IgD-negative memory B cell (primary cell): ENCODE data around the gene CDC42BPA. TPM values are rescaled to one million over a fixed set of nuclear protein-coding genes. Genes with fewer than 3 reads are reported as not detected.

ENCODE experiments used
- H3K27ac Mint-ChIP-seq, 3 donors: one replicate each; pipeline ENCODE4 v1.8.0; 2020 to 2022; ENCODE audit warnings: mild to moderate bottlenecking in 3 of 3, mixed read lengths in 3 of 3, moderate library complexity in 1 of 3
- H3K27me3 Mint-ChIP-seq: one replicate; pipeline ENCODE4 v1.8.0; 2021; ENCODE audit warnings: mixed read lengths
- H3K36me3 Mint-ChIP-seq: one replicate; pipeline ENCODE4 v1.8.0; 2020; ENCODE audit warnings: mild to moderate bottlenecking, mixed read lengths
- H3K4me1 Mint-ChIP-seq, 3 donors: one replicate each; pipeline ENCODE4 v1.8.0; 2020 to 2022; ENCODE audit warnings: mixed read lengths in 3 of 3, mild to moderate bottlenecking in 1 of 3
- H3K4me3 Mint-ChIP-seq, 4 donors: one replicate each; pipeline ENCODE4 v1.8.0; 2020 to 2022; ENCODE audit warnings: mild to moderate bottlenecking in 4 of 4, mixed read lengths in 4 of 4, moderate library complexity in 3 of 4
- H3K9me3 Mint-ChIP-seq, 3 donors: one replicate each; pipeline ENCODE4 v1.8.0; 2020 to 2021; ENCODE audit warnings: mixed read lengths in 3 of 3, mild to moderate bottlenecking in 1 of 3
- polyA plus RNA-seq: library from polyadenylated mRNA; unstranded; fragments of 300-500 nt; fragmentation: Illumina TruSeq; gene quantifications from one replicate; pipeline ENCODE4 v1.2.3, GENCODE V29; 2021

The CDC42BPA gene
- polyA plus RNA-seq, 1 donor from 2014 or later = not detected

DNA sequence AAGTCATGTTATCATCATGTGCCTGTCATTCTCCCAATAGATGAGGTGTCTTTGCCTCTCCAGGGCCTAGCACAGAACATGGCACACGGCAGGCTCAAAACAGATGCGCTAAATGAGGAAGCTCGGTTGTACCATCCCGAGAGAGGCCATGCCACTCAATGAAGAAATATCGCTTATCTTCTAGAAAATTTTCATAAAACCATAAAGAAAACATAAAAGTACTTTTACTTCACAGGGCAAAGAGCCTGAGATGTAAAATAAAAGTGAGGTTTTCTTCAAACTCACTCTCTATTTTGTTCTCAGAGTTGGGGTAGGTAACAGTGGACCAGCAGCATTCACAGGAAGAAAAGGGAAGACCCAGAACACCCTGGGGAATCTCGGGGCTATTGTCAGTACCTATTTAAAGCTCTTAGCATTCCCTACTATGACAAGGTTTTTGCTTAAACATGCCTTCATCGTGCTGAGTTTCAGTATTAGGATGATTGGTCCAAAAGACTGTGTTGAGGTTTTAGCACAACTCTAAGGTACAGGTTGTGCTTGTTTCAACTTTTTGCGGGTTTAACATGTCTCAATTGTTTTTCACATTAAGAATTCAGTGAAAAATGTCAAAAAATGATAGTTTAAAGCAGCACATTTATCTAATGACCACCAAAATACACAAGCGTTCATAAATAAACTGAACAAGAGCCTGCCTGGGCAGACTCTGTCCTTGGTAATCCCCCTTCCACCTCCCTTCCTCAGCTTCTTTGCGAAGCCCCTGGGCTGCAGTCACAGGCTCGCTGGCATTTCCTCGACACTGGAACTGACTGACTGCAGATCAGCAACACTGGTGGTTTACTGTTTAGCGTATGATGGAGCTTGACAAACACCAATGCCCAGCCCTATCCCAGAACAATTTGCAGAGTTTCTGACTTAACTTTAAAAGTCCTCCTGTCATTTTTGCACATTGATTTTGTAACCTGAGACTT lies 322.6 kb downstream of the CDC42BPA start:
- Mint-ChIP-seq H3K4me1 (peaks cover 2 to 20% (median 5%) of the 10 kb centered on the region in 3 donors), H3K36me3 (no peaks in the 10 kb centered on the region), H3K4me3 (peak overlapping the region in 1 of 4 donors; percentile 38), H3K27ac (no peak overlapping the region), H3K27me3 (peaks cover 3% of the 10 kb centered on the region), H3K9me3 (peaks cover 0 to 7% (median 0%) of the 10 kb centered on the region in 3 donors)

DNA sequence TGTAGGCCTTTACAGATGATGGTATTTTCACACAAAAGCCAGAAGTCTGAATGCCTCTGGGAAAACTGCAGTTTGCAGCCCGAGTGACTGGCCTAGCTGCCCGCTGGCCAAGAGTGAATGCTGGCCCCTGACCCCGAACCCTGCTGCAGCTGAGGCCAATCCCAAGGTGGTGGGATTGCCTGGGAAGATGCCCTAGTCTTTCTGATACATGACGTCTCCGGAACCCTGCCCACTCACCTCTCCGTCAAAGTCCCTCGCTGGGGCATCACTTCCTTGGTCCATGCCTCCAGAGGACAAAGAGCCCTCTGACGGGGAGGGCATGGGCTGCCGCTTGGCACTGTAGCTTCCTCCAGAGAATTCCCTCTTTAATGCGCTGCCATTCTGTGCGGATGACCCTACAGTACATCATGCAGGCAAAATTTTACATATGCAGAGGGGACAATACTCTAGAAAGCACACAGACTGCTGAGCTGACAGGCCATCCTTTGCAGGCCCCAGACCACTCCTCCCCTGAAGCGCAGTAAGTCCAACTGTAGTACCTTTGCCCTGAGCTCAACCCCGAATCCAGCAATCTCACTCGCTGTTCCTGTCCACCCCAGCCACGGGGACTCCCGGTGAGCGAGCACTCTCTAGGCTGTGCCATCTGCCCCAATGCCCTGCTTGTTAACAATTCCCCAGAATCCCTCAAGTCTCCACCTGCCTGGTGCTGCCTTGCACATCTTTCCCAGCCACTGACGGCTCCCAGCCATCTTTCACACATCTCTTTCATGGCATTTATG lies 323.5 kb downstream of the CDC42BPA start:
- Mint-ChIP-seq H3K4me3 (no peak overlapping the region), H3K9me3 (peaks cover 0 to 7% (median 0%) of the 10 kb centered on the region in 3 donors), H3K36me3 (no peaks in the 10 kb centered on the region), H3K27me3 (peaks cover 3% of the 10 kb centered on the region), H3K4me1 (peaks cover 7 to 28% (median 13%) of the 10 kb centered on the region in 3 donors), H3K27ac (no peak overlapping the region)

DNA sequence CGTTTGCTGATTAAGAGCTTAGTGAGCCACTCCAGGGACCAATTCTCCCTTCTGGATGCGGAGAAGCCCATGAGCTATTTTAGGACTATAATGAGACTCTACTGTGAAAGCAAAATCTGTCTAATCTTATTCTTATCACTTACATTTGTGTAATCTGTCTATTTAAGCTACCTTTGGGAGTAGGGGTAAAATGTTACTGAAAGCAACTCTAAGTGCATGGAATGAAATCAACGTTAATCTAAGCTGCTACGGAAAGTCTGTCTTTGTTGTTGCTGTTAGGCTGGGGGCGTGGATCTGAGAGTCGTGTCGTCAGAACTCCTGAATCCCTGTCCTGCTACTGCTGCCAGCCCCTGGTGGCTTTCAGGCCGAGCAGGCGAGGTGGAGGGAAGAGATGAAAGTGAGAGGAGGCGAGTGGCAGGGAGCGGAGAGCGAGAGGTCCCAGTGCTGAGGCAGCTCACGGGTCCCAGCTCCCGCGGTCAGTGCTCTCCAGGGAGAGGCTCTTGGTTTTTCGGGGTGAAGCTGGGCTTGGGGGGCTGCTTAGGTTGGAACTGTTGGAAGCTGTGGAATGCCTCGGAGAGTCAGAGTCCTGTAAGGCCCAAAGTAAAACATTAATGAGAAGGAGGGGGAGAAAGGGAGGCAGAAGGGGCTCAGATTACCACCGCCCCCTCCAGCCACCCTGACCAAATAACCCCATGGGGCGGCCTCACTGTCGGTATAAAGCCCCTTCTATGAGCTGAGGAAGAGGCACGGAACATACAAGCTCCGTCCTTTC lies 324.3 kb downstream of the CDC42BPA start:
- H3K9me3 Mint-ChIP-seq = peaks cover 0 to 7% (median 0%) of the 10 kb centered on the region in 3 donors
- H3K4me3 Mint-ChIP-seq = no peak overlapping the region
- no peak overlapping the region for H3K27ac Mint-ChIP-seq
- no peaks in the 10 kb centered on the region for H3K36me3 Mint-ChIP-seq
- H3K4me1 Mint-ChIP-seq = peaks cover 14 to 35% (median 20%) of the 10 kb centered on the region in 3 donors
- H3K27me3 Mint-ChIP-seq = peaks cover 3% of the 10 kb centered on the region

DNA sequence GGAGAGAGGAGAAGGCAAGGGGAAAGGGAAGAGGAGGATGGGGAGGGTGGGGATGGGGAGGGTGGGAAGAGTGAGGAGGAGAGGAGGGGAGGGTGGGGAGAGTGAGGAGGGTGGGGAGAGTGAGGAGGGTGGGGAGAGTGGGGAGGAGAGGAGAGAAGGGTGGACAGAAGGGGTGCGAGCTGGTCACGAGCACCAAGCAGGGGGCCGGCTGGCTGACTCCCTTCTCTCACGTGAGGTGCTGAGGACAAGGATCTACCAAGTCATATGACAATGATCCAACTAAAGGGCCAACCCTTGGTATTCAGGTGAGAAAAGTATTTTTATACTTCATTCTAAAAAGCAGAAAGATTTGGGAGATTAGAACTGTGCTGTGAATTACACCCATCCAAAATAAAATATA lies 326.4 kb downstream of the CDC42BPA start:
- Mint-ChIP-seq H3K4me1 (peaks cover 14 to 38% (median 20%) of the 10 kb centered on the region in 3 donors), H3K27ac (no peak overlapping the region), H3K27me3 (no peaks in the 10 kb centered on the region), H3K4me3 (no peak overlapping the region), H3K9me3 (peaks cover 0 to 2% (median 0%) of the 10 kb centered on the region in 3 donors), H3K36me3 (peaks cover 2% of the 10 kb centered on the region)

DNA sequence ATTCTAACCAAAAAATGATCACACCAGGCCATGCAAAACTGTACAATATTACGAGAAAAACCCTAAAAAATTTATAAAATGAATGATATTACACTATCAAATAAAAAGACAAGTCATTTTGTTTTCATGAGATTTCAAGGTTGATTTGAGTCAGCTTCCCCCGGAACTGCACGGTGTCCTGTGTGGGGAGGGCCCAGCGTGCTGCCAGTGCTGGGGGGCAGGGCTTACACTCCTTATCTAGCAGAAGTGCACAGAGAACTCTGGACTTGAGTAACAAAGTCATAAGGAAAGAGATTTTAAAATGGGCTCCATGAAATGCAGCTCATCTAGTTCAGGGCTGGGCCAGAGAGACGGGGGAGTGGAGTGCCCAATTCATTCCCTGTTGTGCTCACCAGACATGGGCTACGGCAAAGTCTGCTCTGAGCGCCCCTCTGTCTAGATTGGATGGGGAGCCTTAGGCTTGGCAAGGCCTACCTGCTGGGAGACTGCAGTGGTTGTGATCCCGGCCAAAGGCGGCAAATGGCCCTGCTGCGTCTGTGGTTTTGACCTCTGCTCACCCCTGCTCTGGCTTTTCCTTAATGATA lies 328.1 kb downstream of the CDC42BPA start:
- H3K9me3 Mint-ChIP-seq = peaks cover 0 to 2% (median 0%) of the 10 kb centered on the region in 3 donors
- H3K4me3 Mint-ChIP-seq = peak overlapping the region in 2 of 4 donors; percentile 47 to 52
- H3K27me3 Mint-ChIP-seq = no peaks in the 10 kb centered on the region
- no peak overlapping the region for H3K27ac Mint-ChIP-seq
- H3K4me1 Mint-ChIP-seq = peaks cover 12 to 23% (median 20%) of the 10 kb centered on the region in 3 donors
- peaks cover 11% of the 10 kb centered on the region for H3K36me3 Mint-ChIP-seq

DNA sequence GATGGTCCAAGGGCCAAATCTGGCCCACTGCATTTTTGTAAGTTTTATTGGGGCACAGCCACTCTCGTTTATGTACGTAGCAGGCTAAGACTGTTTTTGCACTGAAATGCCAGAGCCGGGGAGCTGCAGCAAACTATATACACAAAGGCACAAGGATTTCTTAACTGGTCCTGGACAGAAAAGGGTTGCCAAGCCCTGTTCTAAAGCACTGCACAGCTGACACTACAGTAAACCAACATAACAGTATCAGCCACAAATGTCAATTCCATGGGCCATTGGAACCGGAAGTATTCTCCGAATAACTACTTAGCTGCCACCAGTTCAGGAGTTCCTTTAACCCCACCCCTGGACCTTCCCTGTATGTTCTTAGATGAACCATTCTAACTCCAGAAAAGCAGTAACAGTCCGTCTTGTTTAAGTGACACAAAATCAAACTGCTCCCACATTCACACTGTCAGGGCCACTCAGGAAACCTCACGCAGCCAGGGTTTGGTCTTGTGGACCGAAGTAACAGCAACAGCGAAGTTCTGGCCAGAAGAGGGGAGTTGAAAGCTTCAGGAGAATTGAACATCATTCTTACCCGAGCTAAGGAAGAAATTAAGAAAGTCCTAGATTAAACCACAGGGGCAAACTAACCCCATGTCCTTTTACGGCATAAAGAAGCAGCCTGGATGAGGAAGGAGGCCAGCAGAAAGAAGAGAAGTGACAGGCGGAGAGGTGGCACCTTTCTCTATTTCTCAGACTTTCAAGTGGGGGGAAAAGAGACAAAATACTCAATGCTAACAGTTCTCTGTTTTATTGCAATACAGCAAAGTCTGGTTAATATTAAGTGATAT lies 329.0 kb downstream of the CDC42BPA start:
- H3K4me3 Mint-ChIP-seq = peak overlapping the region in 2 of 4 donors; percentile 52 to 53
- peaks cover 11% of the 10 kb centered on the region for H3K36me3 Mint-ChIP-seq
- peaks cover 12 to 20% (median 16%) of the 10 kb centered on the region in 3 donors for H3K4me1 Mint-ChIP-seq
- H3K9me3 Mint-ChIP-seq = no peaks in the 10 kb centered on the region
- H3K27ac Mint-ChIP-seq = peak overlapping the region in 2 of 3 donors; percentile 7 to 25
- H3K27me3 Mint-ChIP-seq = no peaks in the 10 kb centered on the region

DNA sequence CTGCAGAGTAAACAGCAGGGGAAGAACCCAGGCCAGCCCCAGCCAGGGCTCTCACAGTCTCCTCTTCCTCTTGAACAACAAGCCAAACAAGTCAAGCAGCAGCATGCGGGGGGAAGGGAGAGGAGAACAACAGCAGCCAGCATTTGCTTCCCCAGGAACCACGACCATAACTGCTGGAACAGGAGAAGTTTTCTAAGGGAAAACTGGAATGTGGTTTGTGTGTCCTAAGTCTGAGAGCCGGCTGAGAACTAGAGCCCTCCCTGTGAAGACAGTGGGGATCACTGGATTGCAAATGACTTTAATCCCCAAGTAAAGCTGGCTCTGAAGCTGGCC lies 330.0 kb downstream of the CDC42BPA start:
- H3K9me3 Mint-ChIP-seq = no peaks in the 10 kb centered on the region
- H3K27ac Mint-ChIP-seq = no peak overlapping the region
- peaks cover 11% of the 10 kb centered on the region for H3K36me3 Mint-ChIP-seq
- H3K4me3 Mint-ChIP-seq = no peak overlapping the region
- peaks cover 12 to 20% (median 16%) of the 10 kb centered on the region in 3 donors for H3K4me1 Mint-ChIP-seq
- H3K27me3 Mint-ChIP-seq = no peaks in the 10 kb centered on the region

DNA sequence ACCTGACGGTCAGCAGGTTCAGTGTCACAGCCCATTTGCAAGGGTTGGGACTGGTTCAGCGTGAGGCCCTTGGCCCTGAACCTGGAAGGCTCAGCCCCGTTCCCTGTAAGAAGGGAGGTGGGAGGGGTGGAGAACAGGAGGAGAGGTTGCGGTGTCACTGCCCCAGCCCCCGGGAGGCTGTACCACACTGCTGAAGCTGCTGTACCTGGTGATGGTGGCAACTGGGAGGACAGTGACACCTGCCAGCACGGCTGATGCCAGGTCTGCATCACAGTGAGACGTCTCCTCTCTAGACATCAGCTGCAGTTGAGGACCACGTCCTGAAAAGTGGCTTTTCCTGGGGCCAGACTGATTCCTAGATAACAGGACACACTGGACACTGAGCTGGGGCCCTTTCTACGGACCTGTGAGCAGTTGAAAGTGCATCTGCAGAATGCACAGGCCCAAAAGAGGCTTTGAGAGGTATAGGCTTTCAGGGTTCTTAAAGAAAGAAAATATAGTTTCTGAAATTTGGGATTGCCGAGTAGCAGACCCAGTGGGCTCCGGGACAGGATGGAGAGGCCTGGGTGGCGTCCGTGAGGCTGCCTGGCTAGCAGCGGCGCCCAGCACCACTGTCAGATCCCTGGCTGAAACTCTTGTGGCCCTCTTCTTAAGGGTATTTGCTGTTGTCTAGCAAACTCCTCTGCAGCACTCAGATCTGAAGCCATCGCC lies 330.5 kb downstream of the CDC42BPA start:
- peak overlapping the region in 1 of 4 donors; percentile 3 for H3K4me3 Mint-ChIP-seq
- H3K27me3 Mint-ChIP-seq = no peaks in the 10 kb centered on the region
- H3K4me1 Mint-ChIP-seq = peaks cover 12 to 20% (median 16%) of the 10 kb centered on the region in 3 donors
- peaks cover 11% of the 10 kb centered on the region for H3K36me3 Mint-ChIP-seq
- H3K27ac Mint-ChIP-seq = peak overlapping the region in 1 of 3 donors; percentile 39
- H3K9me3 Mint-ChIP-seq = no peaks in the 10 kb centered on the region

DNA sequence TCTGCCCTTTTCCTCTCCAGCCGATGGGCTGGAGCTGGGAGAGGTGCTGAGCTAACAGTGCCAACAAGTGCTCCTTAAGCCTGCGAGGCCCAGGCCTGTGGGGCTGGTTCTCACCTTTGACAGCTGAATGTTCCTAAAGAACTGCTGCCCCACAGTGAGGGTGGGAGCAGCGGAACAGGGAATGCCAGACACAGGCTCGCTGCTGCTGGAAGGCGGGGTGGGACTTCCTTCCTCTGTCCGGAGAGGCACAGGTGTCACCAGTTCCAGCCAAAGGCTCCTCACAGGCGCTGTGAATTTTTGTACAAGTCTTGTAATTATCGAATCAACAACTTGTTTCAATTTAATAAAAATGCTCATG lies 331.1 kb downstream of the CDC42BPA start:
- H3K36me3 Mint-ChIP-seq = peaks cover 11% of the 10 kb centered on the region
- peak overlapping the region in 2 of 3 donors; percentile 21 to 31 for H3K27ac Mint-ChIP-seq
- peaks cover 12 to 20% (median 16%) of the 10 kb centered on the region in 3 donors for H3K4me1 Mint-ChIP-seq
- no peaks in the 10 kb centered on the region for H3K9me3 Mint-ChIP-seq
- no peaks in the 10 kb centered on the region for H3K27me3 Mint-ChIP-seq
- no peak overlapping the region for H3K4me3 Mint-ChIP-seq

DNA sequence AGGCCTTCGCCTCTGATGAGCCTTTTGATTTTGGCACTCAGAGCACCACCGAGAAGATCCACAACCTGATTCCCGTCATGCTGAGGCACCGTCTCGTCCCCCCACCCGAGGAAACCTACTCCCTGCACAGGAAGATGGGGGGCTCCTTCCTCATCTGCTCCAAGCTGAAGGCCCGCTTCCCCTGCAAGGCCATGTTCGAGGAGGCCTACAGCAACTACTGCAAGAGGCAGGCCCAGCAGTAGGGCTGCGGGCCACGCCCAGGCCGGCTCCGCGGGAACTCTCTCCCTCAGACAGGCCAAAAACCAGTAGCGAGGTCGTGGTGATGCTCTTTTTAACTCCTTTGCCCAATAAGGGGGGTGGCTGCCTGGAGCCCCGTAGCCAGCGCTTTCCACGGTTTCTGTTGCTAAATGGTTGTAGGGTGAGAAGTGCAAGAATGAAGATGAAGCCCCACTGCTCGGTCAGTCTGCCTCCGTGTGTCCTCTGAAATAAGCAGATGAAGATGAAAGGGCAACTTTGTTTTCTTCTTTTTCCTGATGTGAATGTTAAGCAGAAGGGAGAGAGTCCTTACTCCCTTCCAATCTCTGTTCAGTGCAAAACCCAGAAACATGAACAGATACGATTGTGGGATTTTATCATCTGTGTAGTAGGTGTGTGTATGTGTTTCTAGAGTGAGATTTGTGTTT lies 331.7 kb downstream of the CDC42BPA start:
- Mint-ChIP-seq H3K4me1 (peaks cover 12 to 20% (median 16%) of the 10 kb centered on the region in 3 donors), H3K9me3 (no peaks in the 10 kb centered on the region), H3K4me3 (no peak overlapping the region), H3K27me3 (no peaks in the 10 kb centered on the region), H3K36me3 (peaks cover 11% of the 10 kb centered on the region), H3K27ac (peak overlapping the region in 2 of 3 donors; percentile 21 to 31)

DNA sequence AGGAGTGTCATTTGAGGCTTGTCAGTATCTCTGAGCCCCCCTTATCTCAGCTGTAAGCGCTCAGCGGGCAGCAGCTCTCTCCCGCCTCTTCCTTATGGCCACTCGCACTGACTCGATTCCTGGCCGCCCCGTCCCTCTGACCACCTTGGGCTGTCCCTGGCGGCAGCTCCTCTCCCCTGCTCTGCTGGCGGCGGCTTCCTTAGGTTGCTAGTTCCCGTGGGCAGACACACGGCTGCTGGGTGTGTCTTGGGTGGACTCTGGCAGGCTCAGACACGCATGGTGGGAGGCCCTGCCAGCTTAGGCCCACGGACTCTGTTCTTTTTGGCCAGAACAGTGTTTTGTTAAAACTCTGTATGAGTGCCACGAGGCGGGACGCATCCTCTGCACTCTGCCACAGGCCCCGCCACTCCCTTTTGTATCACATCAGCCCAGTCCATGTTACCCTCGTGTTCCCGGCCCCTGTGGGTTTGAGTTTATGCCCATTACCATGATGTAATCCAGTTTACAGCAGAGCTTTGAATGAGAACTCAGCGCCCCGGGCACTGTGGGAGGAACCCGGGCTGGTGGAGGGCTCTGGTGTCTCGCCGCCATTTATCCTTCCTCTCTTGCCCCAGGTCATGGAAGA lies 332.3 kb downstream of the CDC42BPA start:
- H3K36me3 Mint-ChIP-seq = peaks cover 11% of the 10 kb centered on the region
- no peak overlapping the region for H3K4me3 Mint-ChIP-seq
- H3K4me1 Mint-ChIP-seq = peaks cover 12 to 20% (median 16%) of the 10 kb centered on the region in 3 donors
- H3K27me3 Mint-ChIP-seq = no peaks in the 10 kb centered on the region
- H3K9me3 Mint-ChIP-seq = no peaks in the 10 kb centered on the region
- no peak overlapping the region for H3K27ac Mint-ChIP-seq

DNA sequence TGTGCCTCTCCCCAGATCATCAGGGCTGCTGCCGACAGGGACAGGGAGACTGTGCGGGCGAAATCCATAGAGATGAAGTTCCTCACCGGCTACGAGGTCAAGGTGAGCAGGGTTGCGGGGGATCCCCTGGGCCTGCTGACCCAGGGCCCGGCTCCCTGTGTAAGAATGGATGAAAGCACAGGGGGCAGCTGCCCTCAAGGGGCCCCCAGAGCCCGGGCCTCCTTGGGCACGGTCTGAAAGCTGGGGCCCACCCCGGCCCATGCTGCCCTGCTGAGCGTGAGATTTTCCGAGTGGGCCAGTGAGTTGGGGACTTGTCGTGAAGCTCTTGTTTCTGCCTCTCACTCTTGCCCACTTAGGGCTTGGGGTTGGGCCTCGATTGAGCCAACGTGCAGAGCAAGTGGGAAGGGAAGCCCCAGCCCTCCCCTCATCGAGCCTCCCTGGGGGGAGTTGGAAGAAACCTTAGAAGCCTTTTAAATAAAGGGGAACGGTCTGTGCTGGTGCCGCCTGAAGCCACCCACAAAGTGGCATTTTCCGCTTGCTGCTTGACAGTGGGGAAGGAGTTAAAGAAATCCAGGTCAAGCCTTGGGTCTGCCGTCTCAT lies 333.0 kb downstream of the CDC42BPA start:
- H3K9me3 Mint-ChIP-seq = no peaks in the 10 kb centered on the region
- H3K4me3 Mint-ChIP-seq = no peak overlapping the region
- H3K36me3 Mint-ChIP-seq = peaks cover 11% of the 10 kb centered on the region
- H3K27me3 Mint-ChIP-seq = no peaks in the 10 kb centered on the region
- H3K4me1 Mint-ChIP-seq = peaks cover 12 to 15% (median 12%) of the 10 kb centered on the region in 3 donors
- H3K27ac Mint-ChIP-seq = no peak overlapping the region
